GM12874 (cell line): ENCODE results near the gene LPIN3.

ENCODE experiments used
- TF ChIP-seq, protein P1 (sequence below): IDR thresholded peaks from 2 replicates; pipeline ENCODE4 v1.5.1; 2011; ENCODE audit warnings: low read depth, mild to moderate bottlenecking, control low read depth, low read length, moderate library complexity; ENCODE audit not compliant: insufficient read depth

Gene LPIN3

GRCh38 chr20:41359541-41360011 is 19.0 kb downstream of the LPIN3 start:
- TF ChIP-seq, protein P1, sequence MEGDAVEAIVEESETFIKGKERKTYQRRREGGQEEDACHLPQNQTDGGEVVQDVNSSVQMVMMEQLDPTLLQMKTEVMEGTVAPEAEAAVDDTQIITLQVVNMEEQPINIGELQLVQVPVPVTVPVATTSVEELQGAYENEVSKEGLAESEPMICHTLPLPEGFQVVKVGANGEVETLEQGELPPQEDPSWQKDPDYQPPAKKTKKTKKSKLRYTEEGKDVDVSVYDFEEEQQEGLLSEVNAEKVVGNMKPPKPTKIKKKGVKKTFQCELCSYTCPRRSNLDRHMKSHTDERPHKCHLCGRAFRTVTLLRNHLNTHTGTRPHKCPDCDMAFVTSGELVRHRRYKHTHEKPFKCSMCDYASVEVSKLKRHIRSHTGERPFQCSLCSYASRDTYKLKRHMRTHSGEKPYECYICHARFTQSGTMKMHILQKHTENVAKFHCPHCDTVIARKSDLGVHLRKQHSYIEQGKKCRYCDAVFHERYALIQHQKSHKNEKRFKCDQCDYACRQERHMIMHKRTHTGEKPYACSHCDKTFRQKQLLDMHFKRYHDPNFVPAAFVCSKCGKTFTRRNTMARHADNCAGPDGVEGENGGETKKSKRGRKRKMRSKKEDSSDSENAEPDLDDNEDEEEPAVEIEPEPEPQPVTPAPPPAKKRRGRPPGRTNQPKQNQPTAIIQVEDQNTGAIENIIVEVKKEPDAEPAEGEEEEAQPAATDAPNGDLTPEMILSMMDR, result no peak

DNA sequence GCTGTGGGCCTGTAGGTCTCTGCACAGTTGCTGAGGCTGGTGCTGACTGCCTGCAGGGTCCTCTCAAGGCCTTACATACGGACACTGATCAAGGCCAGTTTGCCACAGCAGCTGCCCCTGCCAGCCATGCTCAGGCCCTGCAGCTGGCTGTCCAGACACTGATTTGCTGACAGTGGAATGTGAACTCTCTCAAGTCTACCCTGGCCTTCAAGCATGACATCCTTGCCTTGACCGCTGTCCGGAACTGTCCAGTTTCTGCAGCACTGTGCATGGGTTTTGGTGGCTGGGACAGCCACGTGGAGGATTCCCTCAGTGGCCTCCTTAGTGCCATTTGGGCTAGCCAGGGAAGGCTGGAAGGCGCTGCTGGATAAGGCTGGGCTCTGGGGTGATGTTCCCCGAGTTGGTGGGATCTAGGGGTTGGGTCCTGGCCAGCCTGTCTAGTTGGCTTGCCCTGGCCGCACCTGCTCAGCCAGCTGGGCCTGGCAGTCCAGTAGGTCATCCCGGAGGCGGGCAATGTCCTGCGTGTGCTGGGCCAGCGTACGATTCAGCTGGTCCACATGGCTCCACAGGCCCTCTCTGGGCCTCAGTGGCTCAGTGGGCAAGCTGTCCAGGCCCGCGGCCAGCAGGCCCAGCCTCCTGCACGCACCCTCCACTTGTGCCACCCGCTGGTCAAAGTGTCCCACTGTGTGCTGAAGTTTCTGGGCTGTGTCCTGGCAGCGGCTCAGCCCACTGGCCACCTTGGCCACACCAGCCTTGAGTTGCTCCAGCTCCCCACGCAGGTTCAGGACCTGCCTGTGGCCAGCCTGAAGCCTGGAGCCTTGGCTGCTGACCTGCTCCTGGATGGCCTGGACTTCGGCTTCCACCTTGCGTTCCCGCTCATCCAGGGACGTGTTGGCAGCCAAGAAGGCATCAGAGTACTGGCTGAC is 20.5 kb downstream of the LPIN3 start:
- TF ChIP-seq, protein P1, result no peak

- TF ChIP-seq, protein P1, result no peak
Measured at GRCh38 chr20:41361757-41362747, 21.4 kb downstream of the LPIN3 start.

DNA sequence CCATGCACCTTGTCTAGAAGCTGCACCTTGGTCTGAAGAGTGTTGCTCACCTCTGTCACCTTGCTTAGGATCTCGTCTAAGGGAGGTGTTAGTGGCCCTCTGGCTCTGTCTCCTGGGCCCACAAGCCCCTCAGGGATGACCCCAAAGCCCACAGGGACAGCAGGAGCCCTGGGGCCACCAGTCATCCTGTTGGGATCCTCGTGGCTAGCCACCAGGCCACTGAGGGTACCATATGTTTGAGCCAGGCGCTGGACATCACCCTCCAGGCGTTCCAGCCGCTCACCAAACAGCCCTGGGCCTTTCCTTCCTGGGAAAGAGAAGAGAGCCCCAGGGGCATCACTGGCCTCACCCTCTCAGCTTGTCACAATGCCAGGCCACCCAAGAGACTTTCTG is 22.1 kb downstream of the LPIN3 start:
- TF ChIP-seq, protein P1, result no peak

- TF ChIP-seq, protein P1, result no peak
Measured at GRCh38 chr20:41363601-41364000, 23.0 kb downstream of the LPIN3 start.

- TF ChIP-seq, protein P1, result no peak
Measured at GRCh38 chr20:41364236-41364855, 23.7 kb downstream of the LPIN3 start.
